T-helper 2 cell treated with Interferon-gamma antibody and Interleukin-4, amounts not matched to agents 100 ng/mL and 5 ng/mL, for 36 hours (primary cell): Measurements from ENCODE around the gene ANTXR2. TPM values are rescaled to one million over a fixed set of nuclear protein-coding genes. Genes with fewer than 3 reads are reported as not detected.
"Not testable (repeated sequence)": the region's sequence is repeated elsewhere in the genome, so short reads cannot be mapped to it uniquely, and the experiment has no call there.

ENCODE experiments used
- intact Hi-C: fragments of 100-400 bp; cut with micrococcal nuclease; formaldehyde crosslinking; loops from one replicate; pipeline ENCODE4 v1.15.1; 2023
- total RNA-seq: library from RNA; stranded (reverse); gene quantifications from 2 replicates; pipeline ENCODE4 v1.2.3, GENCODE V29; 2022

Gene ANTXR2
- total RNA-seq, 1 donor from 2014 or later, result 26.5 TPM

GRCh38 chr4:80029364-80029763 is 43.7 kb downstream of the ANTXR2 start:
- intact Hi-C loops, result no loop called here

- intact Hi-C loops, result no loop called here
Observed at GRCh38 chr4:80027611-80028010, 45.4 kb downstream of the ANTXR2 start.

DNA sequence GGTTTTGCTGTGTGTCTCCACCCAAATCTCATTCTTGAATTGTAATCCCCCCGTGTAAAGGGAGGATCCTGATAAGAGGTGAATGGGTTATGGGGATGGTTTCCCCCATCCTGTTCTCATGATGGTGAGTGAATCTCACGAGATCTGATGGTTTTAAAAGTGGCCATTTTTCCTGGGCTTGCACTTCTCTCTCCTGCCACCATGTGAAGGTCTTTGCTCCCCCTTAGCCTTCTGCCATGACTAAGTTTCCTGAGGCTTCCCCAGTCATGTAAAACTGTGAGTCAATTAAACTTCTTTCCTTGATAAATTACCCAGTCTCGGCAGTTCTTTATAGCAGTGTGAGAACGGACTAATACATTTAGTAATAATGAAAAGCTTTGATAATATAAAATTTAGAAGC is 46.9 kb downstream of the ANTXR2 start:
- intact Hi-C loops, result no loop called here

GRCh38 chr4:80024335-80024734 is 48.7 kb downstream of the ANTXR2 start:
- intact Hi-C loops, result no loop called here

GRCh38 chr4:80022282-80022681 is 50.7 kb downstream of the ANTXR2 start:
- intact Hi-C loops, result no loop called here

DNA sequence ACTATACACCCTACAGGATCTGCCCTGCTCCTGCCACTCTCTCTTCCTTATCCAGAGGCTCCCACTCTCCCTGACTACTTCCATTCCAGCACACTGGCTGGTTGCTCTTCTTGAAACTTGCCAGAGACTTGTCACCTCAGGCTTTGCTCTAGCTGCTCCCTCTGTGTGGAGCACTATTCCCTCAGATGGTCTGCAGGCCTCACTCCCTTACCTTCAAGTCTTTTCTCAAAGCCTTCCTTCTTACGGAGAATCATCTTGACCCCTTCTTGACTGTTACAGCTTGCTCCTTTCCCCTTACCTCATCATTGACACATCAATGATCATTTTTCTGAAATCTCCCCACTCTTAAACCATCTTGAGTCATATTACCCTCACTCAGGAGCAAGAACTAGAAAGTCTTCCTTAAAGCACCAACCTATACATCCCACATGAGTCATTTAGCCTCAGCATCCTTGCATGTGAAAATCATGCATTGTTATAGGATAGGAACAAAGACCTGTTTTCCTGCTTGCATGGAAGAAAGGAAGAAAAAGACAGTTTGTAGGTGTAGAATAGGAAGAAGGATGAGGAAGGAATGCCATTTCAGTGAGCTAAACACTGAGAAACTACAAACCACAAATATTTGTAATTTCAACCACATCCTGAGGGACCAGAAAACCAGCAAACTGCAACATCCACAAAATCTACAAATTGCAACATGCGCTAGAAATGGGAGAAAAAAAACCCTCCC is 55.7 kb downstream of the ANTXR2 start:
- intact Hi-C loops, result loop anchor here (1.0 kb wide), 1 partner anchor 10 kb away; no protein-coding TSS in a partner anchor

- intact Hi-C loops, result no loop called here
Observed at GRCh38 chr4:80016506-80016905, 56.5 kb downstream of the ANTXR2 start.

GRCh38 chr4:80015407-80016189 is 57.4 kb downstream of the ANTXR2 start:
- intact Hi-C loops, result no loop called here

DNA sequence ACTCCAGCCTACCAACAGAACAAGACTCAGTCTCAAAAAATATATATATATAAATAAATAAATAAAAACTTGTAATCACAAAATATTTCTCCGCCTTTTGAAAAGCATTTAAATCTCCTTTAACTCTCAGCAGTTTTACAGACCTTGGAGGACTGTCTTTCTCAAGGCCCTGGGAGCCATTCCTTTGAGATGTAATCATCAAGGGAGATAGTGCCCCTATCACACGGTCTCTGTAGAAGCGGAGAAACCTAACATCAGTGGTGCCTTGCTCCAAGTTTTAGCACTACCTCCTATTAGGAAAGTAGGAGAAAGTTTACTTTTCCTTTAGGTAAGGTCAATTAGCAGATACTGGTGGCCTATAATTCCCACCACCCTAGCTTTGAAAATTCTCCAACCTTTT is 58.5 kb downstream of the ANTXR2 start:
- intact Hi-C loops, result no loop called here

DNA sequence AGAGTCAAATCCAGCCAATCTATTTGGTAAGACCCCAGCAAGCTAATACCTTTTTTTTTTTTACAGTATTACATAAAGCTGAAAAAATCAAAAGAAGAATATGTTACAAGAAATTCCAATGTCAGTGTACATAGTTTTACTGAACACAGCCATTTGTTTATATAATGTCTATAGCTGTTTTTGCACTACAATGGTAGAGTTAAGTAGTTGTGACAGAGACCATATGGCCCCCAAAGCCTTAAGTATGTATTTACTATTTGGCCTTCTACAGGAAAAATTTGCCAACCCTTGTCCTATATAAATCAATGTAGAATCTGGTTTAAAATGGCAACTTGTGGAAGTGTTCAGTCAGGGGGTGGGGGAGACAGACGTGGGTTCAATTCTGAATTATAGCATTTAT is 60.7 kb downstream of the ANTXR2 start:
- intact Hi-C loops, result no loop called here

GRCh38 chr4:80011636-80012236 is 61.3 kb downstream of the ANTXR2 start:
- intact Hi-C loops, result no loop called here

- intact Hi-C loops, result no loop called here
Observed at GRCh38 chr4:80010316-80010715, 62.7 kb downstream of the ANTXR2 start.

- intact Hi-C loops, result no loop called here
Observed at GRCh38 chr4:80009806-80010205, 63.2 kb downstream of the ANTXR2 start.

GRCh38 chr4:80008971-80009370 is 64.1 kb downstream of the ANTXR2 start:
- intact Hi-C loops, result no loop called here

DNA sequence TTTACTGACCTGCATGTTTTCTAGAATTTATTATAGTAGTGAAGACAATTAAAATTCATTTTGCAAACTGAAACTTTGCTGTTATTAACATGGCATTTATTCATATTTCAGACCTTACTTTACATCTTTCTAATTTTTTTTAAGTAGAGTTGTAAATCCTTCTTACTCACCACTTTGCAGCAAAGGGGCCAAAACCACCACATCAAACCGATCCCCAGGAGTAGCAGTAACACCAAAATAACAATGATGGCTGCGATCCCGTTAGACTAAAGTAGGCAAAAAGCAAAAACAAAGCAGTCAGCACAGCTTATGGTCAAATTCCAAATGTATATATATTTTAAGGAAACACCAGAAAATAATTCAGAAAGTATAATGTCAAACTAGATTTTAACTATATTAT is 64.7 kb downstream of the ANTXR2 start:
- intact Hi-C loops, result no loop called here

DNA sequence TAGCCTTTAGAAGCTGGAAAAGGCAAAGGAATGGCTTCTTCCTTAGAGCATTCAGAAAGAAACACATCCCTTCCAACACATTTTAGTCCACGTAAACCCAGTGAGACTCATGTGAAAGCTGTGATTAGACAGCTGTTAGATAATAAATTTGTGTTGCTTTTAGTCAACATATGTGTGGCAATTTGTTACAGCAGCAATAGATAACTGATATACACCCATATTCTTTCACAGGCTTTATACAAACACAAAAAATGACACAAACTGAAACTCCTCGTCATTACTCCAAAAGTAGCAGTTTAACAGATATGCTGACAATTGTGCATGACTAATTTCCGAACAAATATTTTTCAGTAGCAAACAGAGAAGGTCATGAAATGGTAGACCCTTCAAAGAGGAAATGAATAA is 65.3 kb downstream of the ANTXR2 start:
- intact Hi-C loops, result loop anchor here (1.0 to 2.0 kb wide), 8 partner anchors 10 to 195 kb away; partner anchors contain the start of gene ANTXR2

GRCh38 chr4:80006935-80007744 is 65.9 kb downstream of the ANTXR2 start:
- intact Hi-C loops, result loop anchor here (1.0 to 2.0 kb wide), 9 partner anchors 10 to 196 kb away; partner anchors contain the start of gene ANTXR2

- intact Hi-C loops, result loop anchor here (1.0 to 2.0 kb wide), 7 partner anchors 31 to 197 kb away; partner anchors contain the start of gene ANTXR2
Observed at GRCh38 chr4:80005863-80006262, 67.2 kb downstream of the ANTXR2 start.

- intact Hi-C loops, result no loop called here
Observed at GRCh38 chr4:80004319-80004718, 68.7 kb downstream of the ANTXR2 start.

DNA sequence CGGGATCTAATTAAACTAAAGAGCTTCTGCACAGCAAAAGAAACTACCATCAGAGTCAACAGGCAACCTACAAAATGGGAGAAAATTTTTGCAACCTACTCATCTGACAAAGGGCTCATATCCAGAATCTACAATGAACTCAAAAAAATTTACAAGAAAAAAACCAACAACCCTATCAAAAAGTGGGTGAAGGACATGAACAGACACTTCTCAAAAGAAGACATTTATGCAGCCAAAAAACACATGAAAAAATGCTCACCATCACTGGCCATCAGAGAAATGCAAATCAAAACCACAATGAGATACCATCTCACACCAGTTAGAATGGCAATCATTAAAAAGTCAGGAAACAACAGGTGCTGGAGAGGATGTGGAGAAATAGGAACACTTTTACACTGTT is 70.5 kb downstream of the ANTXR2 start:
- intact Hi-C loops, result not testable (repeated sequence)

- intact Hi-C loops, result not testable (repeated sequence)
Observed at GRCh38 chr4:79999048-79999447, 74.0 kb downstream of the ANTXR2 start.
